Cardiac fibroblast (primary cell): ENCODE measurements around the gene INTS13.

ENCODE experiments used
- DNase-seq, 2 donors: peaks; one replicate each; pipeline versions ENCODE4 v3.0.0 to v3.0.0-alpha.2; 2010; ENCODE audit warnings: low read depth in 2 of 2
- H3K4me3 ChIP-seq, 2 donors: replicated peaks in 1 of 2; 1 replicate in 1 of 2; 2 replicates in 1 of 2; pipeline ENCODE4 v1.5.1; 2011; ENCODE audit warnings: low read depth in 2 of 2, low read length in 2 of 2, mild to moderate bottlenecking in 2 of 2, moderate library complexity in 1 of 2
- TF ChIP-seq, protein P1 (sequence below): IDR thresholded peaks from one replicate; pipeline ENCODE4 v1.5.1; 2011; ENCODE audit warnings: low read depth, mild to moderate bottlenecking, low read length, inconsistent platforms

Gene INTS13

DNA sequence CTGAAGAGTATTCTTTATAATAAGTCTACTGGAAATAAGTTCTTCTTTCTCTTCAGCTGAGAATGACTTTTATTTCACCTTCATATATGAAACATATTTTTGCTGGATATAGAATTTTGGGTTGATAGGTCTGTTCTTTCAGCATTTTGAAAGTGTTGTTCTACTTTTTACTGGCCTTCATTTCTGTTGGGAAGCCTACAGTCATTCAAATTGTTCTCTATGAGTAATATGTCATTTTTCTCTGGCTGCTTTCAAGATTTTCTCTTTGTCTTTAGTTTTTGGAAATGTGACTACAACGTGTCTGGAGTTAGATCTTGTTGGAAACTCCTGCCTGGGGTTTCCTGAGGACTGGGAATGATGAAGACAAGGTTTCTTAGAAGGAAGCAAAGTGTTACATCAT lies 10.5 kb upstream of the INTS13 start:
- no peak overlapping the region for H3K4me3 ChIP-seq
- TF ChIP-seq, protein P1, sequence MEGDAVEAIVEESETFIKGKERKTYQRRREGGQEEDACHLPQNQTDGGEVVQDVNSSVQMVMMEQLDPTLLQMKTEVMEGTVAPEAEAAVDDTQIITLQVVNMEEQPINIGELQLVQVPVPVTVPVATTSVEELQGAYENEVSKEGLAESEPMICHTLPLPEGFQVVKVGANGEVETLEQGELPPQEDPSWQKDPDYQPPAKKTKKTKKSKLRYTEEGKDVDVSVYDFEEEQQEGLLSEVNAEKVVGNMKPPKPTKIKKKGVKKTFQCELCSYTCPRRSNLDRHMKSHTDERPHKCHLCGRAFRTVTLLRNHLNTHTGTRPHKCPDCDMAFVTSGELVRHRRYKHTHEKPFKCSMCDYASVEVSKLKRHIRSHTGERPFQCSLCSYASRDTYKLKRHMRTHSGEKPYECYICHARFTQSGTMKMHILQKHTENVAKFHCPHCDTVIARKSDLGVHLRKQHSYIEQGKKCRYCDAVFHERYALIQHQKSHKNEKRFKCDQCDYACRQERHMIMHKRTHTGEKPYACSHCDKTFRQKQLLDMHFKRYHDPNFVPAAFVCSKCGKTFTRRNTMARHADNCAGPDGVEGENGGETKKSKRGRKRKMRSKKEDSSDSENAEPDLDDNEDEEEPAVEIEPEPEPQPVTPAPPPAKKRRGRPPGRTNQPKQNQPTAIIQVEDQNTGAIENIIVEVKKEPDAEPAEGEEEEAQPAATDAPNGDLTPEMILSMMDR: no peak
- DNase-seq: no peak

DNA sequence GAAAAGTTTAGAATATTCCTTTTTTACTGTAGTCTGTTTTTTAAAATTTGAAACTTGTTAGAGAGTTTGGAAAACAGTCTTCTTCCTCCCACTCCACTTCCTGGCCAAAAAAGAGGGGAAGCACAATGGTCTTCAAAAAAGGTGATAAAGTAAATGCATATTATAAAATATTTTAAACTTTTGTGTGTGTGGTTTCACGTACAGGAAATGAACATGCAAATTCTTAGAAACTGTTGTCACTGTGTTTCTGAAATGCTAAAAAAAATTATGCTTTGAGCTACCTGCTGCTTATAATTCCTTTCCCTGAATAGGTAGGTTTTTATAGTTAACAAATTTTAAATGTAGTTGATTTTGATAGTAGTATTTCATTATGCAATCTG lies 3.4 kb upstream of the INTS13 start:
- peak; percentile 23 to 29 for DNase-seq

DNA sequence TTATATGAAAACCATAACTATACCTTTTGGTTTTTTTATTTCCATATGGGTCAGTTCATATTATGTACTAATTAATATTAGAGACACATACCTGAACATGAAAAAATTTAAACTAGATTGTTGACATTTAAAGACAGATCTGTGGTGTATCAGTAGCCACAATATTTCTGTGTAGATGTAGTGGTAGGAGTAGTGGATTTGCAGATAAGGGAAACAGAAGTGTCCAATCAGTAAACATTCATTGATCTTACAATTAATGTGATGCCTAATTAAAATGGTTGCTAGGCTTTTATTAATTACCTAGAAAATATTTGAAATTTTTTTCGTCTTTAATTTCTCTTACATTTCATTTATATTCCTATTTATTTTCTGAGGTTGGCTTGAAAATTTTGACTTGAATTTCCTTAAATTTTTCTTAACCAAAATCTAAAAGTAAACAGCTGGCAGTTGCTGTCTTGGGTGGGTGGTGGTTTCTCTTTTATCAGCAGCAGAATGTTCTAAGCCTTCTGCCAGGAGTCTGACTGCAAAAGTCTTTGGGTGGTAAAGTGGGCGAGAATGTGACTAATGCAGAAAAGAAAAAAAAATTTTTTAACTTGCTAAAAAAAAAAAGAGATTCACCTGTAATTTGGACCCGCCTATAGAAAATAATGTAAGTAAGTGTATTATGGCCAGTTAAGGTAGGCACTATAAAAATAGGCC lies 2.9 kb upstream of the INTS13 start:
- peak; percentile 47 to 59 for DNase-seq
- peak overlapping the region; percentile 11 to 96 for H3K4me3 ChIP-seq
- TF ChIP-seq, protein P1: no peak

More for the DNA sequence above, 3.4 kb upstream of the INTS13 start:
- TF ChIP-seq, protein P1: no peak
- H3K4me3 ChIP-seq: peak overlapping the region in 1 of 2 donors; percentile 24

DNA sequence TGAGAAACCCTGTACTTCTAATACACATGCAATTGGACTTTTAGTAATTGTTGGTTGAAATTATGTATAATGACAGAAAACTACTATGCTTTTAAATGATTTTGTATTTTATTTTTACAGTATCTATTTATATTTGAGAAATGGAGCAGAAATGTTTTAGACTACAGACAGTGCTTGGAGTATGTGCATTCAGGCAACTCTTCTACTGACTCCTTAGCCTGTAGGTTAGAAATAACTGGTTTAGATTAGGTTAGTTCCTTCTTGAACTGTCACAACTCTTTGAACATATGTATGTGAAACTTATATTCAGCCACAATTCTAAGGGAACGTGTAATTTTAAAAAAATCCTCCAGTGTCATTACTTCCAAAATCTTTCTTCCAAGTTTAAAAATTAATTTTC lies 2.2 kb upstream of the INTS13 start:
- H3K4me3 ChIP-seq: peak overlapping the region; percentile 96 to 99
- TF ChIP-seq, protein P1: no peak
- DNase-seq: no peak

DNA sequence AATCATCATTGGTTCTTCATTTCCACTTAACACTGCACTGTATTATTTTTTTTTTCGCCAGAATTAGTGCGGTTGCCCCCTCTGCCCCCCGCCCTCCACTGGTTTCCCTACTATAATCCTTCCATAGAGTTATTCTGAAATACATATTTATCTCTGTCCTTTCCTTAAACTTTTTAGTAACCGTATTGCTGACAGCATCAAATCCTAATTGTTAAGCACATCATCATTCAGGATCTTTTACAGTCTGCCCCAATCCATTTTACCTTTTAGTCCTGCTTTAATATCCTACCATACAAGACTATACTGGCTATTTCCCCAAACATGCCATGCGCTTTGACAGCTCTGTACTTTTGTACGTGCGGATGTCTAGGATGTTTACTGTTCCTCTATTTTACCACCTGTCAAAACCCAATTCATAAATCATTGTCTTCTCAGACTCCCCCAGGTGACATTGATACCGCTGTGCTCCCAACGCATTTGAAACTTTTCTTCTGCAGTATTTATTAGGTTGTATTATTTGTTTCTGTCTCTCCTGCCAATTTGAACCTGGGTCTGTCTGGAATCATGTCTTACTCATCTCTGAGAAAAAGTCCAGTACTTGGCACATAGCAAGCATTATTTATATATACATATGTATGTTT lies 1.5 kb upstream of the INTS13 start:
- DNase-seq: peak in 1 of 2 donors; percentile 45
- TF ChIP-seq, protein P1: no peak

DNA sequence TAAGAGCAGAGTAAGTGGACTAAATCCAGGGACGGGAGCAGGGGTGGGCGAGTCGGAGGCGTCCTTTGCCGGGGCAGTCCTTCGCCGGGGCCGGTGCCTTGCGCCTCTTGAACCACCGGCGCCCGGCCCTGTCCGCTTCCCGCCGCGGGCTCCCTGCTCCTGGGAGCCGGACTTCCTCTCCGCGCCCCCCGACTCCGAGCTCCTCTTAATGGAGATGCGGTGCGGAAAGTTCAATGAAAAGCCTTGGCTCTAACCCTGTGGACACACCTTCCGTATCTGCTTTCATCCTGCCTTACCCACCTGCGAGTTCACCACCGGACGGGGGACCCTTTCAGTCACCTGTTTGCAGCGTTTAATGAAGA lies 901 bp upstream of the INTS13 start:
- TF ChIP-seq, protein P1: no peak
- DNase-seq: no peak
- H3K4me3 ChIP-seq: peak overlapping the region; percentile 96 to 99

More for the DNA sequence above, 1.5 kb upstream of the INTS13 start:
- peak overlapping the region; percentile 96 to 99 for H3K4me3 ChIP-seq
